Measurements from ENCODE around the gene MLEC.

DNA sequence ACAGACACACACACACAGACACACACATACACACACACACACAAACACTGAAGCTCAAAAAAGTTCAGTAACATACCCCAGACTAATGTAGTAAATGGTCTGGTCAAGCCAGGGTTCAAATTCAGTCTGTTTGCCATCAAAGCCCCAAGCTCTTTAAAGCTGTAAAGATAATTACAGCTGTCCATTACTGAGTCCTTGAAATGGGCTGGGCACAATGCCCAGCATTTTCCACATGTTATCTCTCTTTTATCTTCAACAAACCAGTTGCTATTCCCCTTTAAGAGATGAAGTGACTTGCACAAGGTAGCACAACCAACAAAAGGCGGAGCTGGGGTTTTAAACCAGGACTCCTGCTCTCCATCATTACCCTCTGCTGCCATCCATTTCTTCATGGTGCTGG lies 15.7 kb downstream of the MLEC start:
- no peak for TF ChIP-seq EZH2 (IDR thresholded peaks at IDR 0.05; ENCODE audit: insufficient read depth, low read length)
- TF ChIP-seq, protein P1, sequence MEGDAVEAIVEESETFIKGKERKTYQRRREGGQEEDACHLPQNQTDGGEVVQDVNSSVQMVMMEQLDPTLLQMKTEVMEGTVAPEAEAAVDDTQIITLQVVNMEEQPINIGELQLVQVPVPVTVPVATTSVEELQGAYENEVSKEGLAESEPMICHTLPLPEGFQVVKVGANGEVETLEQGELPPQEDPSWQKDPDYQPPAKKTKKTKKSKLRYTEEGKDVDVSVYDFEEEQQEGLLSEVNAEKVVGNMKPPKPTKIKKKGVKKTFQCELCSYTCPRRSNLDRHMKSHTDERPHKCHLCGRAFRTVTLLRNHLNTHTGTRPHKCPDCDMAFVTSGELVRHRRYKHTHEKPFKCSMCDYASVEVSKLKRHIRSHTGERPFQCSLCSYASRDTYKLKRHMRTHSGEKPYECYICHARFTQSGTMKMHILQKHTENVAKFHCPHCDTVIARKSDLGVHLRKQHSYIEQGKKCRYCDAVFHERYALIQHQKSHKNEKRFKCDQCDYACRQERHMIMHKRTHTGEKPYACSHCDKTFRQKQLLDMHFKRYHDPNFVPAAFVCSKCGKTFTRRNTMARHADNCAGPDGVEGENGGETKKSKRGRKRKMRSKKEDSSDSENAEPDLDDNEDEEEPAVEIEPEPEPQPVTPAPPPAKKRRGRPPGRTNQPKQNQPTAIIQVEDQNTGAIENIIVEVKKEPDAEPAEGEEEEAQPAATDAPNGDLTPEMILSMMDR (IDR thresholded peaks at IDR 0.05; ENCODE audit: insufficient read depth, low read depth, low read length) = no peak
